ENCODE data around the gene SSBP3.

GRCh38 chr1:54400329-54400728 lies 5.9 kb downstream of the SSBP3 start:
- TF ChIP-seq POLR2A (IDR thresholded peaks at IDR 0.05; ENCODE audit: low read depth, low read length) (no peak), POLR2AphosphoS5 (IDR thresholded peaks at IDR 0.05; ENCODE audit: low read depth, low read length) (no peak)
